ENCODE results near the gene C1QTNF8.
"Not testable (repeated sequence)": the region's sequence is repeated elsewhere in the genome, so short reads cannot be mapped to it uniquely, and the experiment has no call there.

Gene C1QTNF8

DNA sequence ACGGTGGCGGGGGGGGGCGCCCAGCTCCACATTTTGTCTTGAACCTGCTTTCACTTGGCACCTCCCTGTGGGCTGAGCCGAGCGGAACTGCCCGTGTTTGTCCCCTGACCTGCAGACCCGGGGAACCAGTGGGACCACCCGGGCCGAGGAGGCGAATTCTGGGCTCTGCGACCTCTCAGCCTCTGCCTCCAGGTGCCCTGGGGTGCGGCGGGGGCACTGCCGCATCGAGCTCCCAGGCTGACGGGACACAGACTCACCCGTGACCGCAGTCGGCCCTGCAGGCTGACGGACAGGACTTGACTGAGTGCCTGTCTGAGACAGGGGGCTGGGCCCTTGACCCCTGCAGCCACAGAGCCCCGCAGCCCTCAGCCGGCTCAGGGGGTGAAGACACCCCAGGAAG, 11.1 kb upstream of the C1QTNF8 start:
- DNase-seq = no peak

DNA sequence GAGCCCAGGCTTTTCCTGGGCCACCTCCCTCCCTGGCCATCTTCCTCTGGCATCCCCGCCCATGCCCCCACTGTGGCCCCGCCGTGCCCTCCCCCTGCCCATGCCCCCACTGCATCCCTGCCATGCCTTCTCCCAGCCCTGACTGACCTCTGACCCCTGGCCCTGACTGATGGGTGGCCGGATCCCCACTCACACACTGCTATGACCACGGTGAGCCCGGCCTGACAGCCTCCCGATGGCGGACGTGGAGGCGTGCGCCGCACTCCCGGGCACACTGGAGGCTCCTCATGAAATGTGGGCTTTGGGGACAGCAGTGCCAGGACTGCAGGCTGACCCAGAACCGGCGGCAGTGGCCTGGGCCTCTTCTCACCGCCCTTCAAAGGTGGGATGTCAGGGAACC, 10.6 kb upstream of the C1QTNF8 start:
- DNase-seq = no peak

DNA sequence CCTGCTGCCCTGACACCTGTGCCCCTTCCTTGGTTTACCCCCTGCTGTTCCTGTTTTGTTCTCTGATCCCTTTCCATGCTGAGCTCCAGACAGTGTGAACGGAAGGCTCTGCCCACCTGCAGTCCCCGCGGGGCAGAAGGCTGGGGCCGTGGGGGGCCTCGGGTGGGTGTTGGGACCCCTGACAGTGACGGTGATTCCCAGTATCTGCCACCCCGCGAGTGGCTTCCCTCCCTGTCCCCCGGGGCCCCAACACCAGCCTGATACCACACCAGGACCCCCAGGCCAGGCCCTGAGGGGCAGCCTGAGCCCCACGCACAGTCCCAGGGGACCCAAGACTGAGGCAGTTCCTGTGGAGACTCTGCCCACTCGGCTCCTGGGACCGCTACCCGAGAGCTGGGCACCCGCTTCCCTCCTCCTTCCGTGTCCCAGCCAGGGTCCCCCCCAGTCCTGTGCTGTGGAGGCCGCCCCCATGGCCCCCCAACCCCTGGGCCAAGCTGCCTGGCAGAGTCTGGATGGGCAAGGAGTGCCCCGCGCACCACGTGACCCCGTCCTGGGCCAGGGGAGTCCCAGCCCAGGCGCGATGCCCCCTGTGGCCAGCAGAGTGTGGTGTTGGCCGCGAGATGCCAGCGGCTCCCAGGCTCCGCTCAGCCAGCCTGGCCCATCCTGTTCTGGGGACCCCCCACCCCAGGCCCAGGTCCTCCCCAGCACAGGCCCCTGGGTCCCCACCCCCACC, 10.0 kb upstream of the C1QTNF8 start:
- DNase-seq = peak; percentile 45

DNA sequence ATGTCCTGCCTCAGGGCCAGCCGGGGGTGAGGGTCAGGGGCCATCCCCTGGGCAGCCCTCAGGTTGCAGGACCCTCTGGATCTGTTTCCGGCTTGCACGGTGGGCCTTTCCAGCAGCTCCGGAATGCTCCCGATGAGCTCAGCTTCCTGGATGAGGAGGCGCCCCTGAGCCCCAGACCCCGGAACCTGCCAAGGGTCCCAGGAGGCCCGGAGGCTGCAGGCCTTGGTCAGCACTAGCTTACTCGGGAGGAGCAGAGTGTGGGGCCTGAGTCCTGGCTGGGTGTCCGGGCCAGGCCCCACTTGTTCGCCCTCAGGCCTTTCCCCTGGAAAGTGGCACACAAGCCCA, 7.6 kb upstream of the C1QTNF8 start:
- no peak for DNase-seq

DNA sequence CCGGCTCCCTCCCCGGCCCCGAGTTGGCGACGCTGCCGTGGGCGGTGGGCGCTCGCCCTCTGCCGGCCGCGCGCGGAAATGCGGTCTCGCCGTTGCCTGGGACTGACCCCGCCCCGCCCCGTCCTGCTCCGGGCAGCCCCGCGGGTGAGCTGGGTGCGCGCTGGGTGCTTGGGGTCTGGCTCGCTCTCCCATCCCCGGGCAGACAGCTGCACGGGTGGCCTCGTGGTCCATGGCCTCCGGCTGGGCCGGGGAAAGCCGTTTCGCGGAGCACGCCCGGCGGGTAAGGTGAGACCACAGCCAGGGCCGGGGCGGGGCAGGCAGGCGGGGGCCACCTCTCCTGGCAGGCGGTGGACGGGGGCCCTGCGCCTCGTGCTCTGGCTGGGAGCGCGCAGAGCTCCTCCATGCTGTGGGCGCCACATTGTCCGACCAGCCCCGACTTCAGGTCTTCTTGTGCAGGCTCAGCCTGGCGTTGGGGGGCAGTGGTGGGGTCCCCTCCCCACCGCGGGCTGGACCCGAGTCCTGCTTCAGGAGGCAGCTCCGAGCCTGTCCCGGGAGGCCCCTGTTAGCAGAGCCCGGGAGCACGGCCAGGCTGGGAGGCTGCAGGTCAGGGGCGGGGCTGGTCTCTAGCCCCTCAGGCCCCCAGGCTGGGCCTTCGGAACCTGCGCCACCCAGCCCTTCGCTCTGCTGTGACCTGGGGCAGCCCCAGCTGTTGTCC, 7.0 kb upstream of the C1QTNF8 start:
- DNase-seq = no peak

DNA sequence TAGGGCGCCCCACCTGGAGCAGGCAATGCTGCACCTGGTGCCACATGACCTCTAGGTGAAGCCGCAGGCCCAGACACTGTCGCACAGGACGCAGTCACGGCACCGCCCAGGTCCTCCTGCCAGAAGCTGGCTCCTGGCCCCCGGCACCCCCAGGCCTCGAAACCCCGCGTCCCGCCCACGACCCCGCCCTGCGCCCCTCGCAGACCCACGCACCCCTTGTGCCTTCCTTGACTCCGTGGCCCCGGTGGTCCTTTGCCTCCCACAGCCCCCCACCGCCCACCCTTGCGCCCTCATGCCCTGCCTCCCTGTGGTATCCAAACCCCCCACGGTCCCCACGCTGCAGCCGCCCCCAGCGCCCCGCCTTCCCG, 6.3 kb upstream of the C1QTNF8 start:
- DNase-seq = no peak

DNA sequence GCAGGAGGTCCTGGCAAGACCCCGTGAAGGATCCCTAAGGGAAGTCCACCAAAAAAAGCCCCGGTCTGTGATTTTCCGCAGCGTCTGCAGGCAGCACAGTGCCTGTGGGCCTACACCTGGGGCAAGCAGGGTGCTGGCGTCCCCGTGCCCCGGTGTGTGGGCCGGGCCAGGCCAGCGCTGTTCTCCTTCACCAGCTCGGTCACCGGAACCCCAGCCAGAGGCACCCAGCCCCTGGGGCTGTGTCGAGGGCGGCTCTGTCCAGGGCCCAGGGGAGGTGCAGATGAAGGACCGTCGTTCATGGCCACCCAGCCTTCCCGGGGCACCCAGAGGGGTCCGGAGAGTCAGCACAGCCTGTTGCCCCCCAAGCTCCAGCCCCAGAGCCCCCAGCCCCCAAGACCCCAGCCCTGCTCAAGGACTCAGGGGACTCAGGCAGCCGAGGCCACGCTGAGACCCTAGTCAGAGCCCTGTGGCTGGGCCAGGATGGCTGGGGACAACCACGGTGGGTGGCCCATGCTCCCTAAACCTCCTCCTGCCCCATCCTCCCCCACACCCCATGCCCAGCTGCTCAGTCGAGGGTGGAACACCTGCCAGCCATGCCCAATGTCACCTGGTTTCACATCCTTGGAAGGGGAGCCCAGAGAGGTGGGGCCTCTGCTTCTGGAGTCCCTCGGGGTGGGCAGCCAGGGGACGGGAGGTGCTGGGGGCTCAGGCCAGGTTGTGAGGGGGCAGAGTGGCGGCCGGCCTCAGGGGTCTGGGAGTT, 5.7 kb upstream of the C1QTNF8 start:
- DNase-seq = no peak

DNA sequence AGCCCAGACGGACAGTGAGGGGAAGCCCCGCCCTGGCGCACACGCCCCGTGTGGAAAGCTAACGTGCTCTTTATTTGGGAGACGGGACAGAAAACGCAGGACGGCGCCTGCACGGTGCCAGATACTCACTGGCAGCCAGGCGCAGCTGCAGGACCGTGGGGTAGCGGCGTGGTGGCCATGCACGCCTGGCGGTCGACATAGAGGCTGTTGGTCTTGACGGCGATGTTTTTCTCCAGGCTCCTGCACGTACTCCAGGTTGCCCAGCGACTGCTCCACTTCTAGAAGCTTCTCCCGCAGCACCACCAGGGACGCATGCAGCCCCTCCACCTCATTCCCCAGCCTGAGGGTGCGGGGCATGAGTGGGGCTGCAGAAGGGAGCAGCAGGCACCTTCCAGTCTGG, 5.1 kb upstream of the C1QTNF8 start:
- DNase-seq = no peak

DNA sequence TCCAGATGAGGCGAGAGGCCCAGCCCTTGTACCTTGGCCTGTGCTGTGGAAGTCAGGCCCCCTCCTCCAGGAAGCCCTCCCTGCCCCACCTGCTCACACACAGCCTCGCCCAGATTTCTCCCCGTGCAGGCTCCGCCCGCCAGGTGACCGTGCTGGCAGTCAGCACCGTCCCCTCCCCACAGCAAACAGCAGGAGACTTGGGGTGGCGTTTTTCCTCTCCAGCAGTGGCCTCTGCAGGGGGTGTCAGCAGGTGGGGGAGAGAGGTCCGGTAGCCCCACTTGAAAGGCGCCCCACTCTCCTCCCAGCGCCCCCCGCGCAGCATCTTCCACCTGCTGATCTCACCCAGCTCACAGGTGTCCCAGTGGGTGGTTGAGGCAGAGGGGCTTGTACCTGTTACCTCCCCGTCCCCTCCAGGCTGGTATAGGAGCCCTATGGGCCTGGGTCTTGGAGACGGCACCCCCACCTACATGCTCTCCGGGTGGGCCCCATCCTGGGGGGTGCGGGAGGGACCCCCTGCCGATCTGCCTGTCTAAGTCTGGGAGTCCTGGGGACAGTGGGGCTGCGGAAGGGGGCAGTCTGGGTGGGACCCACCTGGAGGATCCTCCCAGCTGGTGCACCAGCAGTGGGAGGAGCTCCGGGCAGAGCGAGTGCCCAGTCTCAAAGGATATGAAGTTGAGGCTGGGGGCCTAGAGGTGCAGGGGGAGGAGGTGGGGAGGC, 4.2 kb upstream of the C1QTNF8 start:
- no peak for DNase-seq

DNA sequence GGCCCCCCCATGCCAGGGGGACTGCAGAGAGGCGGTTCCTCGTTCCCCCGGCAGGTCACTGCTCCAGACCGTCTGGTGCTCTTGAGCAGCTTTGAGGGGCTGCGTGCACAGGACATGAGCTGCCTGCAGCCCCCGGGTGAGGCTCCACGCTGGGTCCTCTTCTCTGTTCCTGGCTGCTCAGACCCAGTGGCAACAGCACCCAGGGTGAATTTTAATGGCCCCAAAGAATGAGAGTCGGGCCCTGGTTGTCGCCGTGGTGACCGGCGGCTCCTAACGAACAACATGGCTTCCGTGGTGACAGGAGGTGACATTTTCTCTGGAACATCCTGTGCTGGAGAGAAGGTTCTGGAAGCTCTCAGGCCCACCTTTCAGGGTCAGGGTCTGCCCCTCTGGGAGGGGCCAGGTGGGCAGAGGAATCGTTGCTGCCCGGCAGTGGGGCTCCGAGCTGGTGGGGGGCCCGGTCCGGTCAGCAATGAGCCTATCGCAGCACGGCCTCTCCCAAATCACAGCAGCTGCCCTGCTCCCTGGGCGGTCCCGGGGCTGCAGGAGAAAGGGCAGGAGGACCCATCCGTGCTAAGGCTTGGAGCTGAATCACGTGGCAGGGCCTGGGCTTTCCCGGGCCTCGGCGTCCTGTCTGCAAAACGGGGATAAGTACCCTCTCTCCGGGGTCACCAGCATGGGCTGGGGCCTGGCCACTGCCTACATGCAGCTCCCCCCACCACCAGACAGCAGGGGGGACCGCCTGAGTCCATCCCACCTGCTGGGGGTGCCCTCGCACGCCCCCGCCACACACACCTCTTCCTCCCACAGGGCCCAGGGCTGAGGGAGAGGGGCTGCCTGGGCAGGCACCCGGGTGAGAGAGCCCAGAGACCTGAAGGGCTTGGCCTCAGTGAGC, 3.4 kb upstream of the C1QTNF8 start:
- DNase-seq = no peak

DNA sequence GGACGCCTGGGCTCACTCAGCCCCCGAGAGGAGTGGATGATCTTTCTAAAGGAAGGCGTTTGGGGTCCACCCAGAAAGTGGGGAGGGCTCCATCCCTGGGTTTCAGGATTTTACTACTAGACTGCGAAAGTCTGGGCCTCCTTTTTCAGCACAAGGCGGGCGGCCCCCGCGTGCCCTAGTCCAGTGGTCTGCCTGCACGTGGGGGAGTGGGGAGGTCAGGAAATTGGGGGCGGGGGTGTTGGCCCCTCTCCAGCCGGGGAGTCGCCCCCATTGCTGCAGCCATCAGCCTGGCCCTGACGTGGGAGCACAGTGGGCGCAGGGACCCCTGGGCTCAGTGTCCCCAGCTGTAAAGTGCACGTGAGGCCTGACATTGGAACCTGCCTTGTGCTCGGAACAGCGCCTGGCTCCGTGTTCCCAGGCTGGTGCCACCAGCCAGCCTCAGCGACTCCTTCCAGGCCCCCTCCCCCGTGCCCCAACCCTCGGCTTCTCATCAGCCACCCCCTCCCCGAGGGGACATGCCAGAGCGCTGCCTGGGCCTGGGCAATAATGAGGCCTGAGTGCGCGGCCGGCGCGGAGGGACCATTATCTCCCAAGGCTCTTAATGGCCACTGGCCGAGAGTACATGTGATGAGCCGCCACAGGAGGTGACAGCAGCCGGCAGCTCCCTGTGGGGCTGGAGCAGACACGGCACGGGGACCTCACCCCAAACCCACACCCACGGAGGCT, 2.4 kb upstream of the C1QTNF8 start:
- no peak for DNase-seq

DNA sequence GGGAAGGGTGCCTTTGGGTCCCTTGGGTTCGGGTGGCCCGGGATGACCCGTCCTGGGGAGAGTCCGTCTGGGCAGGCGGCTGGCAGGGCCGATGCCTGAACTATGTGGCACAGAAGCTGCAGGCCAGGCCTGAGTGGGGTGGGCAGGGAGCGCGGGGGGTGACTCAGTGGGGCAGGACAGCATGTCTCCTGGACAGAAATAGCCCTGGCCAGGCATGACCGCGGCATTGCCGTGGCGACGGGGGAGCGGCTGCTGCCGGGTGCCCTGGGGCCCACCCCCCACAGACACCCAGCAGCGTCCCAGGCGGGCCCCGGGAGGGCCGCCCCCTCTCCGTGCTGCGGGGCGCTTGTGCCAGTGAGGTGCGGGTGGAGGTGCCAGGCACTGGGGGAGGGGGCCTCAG, 1.8 kb upstream of the C1QTNF8 start:
- no peak for DNase-seq

DNA sequence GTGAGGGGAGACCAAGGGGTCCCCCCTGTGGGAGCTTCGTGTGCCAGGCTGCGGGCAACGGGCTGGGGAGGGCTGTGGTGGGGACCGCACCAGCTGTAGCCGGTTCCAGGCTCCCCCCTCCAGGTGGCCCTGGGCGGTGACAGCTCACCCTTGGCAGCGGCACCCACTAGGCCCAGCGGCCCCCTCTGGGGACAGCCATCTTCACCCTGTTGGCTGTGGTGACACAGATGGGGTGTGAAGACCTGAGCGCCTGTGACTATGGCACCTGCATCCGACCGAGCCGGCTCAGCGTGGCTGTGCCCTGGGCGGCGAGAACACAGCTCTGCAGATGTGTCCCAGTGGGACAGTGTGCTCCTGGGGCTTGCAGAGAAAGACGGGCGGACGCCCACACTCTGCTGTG, 1.1 kb upstream of the C1QTNF8 start:
- no peak for DNase-seq

DNA sequence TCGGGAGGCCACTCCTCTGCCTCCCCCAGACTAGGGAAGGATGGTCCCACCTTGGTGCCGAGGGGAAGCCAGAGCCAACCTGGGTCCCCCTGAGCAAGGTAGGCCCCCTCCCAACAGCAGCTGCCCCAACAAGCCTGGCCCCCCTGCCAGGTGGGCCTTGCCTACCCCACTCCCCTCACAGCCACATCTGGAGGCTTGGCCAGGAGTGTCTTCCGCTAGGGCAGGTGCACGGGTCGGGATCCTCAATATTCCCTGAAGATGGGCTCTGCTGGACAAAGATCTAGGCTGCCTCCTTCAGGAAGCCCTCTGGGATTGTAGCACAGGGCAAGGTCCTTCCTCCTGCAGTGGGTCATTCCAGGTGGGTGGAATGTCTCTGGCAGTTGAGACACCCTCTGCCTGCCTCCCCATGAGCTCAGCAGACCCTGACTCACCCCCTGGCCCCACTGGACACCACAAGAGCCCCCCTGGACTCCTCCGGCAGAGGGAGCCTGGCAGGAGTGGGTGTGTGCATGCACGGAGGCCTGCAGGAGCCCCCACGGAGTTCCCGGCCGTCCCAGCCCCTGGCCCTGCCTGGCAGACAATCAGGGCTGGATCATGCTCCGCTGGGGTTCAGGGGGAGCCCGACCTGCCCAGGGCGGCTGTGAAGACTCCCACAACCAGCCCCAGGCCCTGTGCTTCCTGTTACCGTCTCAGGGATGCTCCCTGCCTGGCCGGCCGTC, 435 bp downstream of the C1QTNF8 start:
- no peak for DNase-seq

DNA sequence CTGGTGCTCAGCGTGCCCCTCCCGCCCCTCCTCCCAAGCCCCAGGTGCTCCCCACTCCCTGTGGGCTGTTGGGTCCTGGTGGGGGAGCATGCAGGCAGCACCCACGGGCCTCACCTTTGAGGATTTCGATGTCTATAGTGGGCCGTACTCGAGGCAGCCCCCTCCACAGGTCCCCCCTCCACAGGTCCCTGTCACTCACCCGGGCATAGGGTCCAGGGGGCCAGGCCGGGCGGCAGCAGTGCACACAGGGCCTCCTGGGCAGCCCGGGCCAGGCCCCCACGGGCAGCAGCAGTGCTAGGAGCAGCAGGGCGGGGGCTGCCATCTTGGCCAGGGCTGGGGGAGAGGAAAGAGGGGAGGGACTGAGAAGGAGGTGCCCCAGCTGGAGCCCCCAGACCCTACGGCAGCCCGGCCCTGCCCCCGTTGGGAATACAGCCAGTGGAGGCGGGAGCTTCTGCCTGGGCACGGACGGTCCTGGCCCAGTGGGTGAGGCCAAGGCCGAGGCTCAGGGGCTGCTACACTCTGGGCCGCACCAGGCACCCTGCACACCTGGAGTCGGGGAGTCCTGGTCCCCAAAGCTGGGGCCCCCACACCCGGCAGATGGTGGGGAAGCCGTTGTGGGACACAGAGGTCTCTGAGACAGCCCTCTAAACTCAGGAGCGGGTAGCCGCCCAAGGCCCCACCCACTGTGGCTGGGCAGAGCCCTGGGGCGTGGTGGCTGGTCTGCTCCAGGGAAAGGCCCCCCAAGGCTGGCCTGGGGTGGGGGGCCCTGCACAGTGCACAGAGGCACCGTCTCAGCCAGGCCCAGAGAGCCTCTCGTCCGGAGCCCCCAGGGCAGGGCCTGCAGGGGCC, 1.2 kb downstream of the C1QTNF8 start:
- no peak for DNase-seq

DNA sequence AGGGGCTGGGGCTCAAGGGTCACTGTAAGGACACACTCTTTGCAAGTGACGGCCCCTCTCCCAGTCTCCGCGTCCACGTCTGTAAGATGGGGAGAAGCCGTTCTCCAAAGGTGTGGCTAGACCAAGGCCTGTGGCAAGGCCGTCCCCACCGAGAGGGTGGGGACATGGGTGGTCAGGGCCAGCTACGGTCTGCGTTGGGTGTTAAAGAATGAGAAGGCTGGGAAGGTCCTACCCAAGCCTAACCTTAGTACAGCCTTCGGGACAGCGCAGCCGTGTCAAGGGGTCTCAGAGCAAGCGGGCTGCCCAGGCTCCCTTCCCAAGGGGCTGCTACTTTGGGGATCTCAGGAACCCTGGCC, 1.9 kb downstream of the C1QTNF8 start:
- DNase-seq = no peak

DNA sequence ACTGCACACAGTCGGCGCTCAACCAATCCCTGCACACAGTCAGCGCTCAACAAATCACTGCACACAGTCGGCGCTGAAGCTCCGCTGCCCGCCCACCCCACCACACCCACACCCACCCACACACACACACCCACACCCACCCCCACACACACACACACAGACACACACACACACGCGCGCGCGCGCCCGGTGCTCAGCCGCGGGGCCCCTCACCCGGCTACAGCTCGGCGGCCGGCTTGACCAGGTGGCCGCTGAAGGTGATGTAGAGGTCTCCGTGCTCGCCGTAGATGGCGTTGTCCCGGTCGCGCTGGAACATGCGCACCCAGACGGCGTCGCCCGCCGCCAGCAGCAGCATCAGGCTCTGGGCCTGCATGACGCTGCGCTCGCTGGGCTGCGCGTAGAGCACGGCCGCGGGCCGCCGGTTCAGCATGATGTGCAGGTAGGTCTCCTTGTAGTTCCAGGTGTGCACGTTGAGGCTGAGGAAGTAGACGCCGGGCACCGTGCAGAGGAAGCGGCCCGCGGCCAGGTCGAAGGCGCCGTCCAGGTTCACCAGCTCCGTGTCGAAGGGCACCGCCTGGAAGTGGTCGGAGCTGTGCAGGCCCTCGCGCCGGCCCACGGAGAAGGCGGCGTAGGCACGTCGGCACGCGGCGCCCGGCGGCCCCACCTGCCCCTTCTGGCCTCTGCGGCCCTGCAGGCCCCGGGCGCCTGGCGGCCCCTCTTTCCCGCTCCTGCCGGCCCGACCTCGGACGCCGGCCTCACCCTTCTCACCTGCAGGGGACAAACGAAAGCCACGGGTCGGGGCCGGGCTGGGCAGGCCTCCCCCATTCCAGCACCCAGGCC, 2.5 kb downstream of the C1QTNF8 start:
- no peak for DNase-seq

DNA sequence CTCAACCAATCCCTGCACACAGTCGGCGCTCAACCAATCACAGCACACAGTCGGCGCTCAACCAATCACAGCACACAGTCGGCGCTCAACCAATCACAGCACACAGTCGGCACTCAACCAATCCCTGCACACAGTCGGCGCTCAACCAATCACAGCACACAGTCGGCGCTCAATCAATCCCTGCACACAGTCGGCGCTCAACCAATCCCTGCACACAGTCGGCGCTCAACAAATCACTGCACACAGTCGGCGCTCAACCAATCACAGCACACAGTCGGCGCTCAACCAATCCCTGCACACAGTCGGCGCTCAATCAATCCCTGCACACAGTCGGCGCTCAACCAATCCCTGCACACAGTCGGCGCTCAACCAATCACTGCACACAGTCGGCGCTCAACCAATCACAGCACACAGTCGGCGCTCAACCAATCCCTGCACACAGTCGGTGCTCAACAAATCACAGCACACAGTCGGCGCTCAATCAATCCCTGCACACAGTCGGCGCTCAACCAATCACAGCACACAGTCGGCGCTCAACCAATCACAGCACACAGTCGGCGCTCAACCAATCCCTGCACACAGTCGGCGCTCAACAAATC, 3.3 kb downstream of the C1QTNF8 start:
- DNase-seq = not testable (repeated sequence)
